H9 (cell line): ENCODE data around the gene TMEM17. TPM values are rescaled to one million over a fixed set of nuclear protein-coding genes. Genes with fewer than 3 reads are reported as not detected.

Source experiments
- DNase-seq: peaks from one replicate; pipeline ENCODE4 v3.0.0-alpha.2; 2017
- H2AFZ ChIP-seq: one replicate; pipeline ENCODE4 v1.6.1; 2013; ENCODE audit warnings: mild to moderate bottlenecking, low read length, control low read depth, moderate library complexity
- H2AK5ac ChIP-seq: 2 replicates; pipeline ENCODE4 v1.6.1; 2013; ENCODE audit warnings: low read length, control low read depth, mixed read lengths; ENCODE audit not compliant: insufficient read length
- H2BK120ac ChIP-seq: one replicate; pipeline ENCODE4 v1.6.1; 2013; ENCODE audit warnings: low read depth, mild to moderate bottlenecking, low read length, control low read depth, inconsistent platforms; ENCODE audit not compliant: poor library complexity, severe bottlenecking
- H2BK12ac ChIP-seq: 2 replicates; pipeline ENCODE4 v1.6.1; 2013; ENCODE audit warnings: low read length, control low read depth, mixed read lengths, low read depth; ENCODE audit not compliant: insufficient read length
- H2BK15ac ChIP-seq: 2 replicates; pipeline ENCODE4 v1.6.1; 2013; ENCODE audit warnings: low read depth, low read length, control low read depth
- H2BK20ac ChIP-seq: one replicate; pipeline ENCODE4 v1.6.1; 2013; ENCODE audit warnings: low read depth, mild to moderate bottlenecking, low read length, control low read depth, inconsistent platforms; ENCODE audit not compliant: poor library complexity, severe bottlenecking
- H2BK5ac ChIP-seq: 2 replicates; pipeline ENCODE4 v1.6.1; 2013; ENCODE audit warnings: low read length, control low read depth, mixed read lengths; ENCODE audit not compliant: insufficient read length
- H3K14ac ChIP-seq: 2 replicates; pipeline ENCODE4 v1.6.1; 2013; ENCODE audit warnings: low read length, control low read depth; ENCODE audit not compliant: insufficient read depth
- H3K18ac ChIP-seq: 2 replicates; pipeline ENCODE4 v1.6.1; 2013; ENCODE audit warnings: low read depth, mild to moderate bottlenecking, mixed read lengths, low read length, control low read depth; ENCODE audit not compliant: insufficient read length
- H3K23ac ChIP-seq: 2 replicates; pipeline ENCODE4 v1.6.1; 2013; ENCODE audit warnings: low read length, control low read depth, mixed read lengths, low read depth; ENCODE audit not compliant: insufficient read length
- H3K23me2 ChIP-seq: 2 replicates; pipeline ENCODE4 v1.6.1; 2013; ENCODE audit warnings: low read depth, mild to moderate bottlenecking, mixed read lengths, low read length, control low read depth; ENCODE audit not compliant: insufficient read length, poor library complexity, severe bottlenecking
- H3K27ac ChIP-seq: 2 replicates; pipeline ENCODE4 v1.5.1; 2013; ENCODE audit warnings: low read length, control low read depth, mixed read lengths, low read depth; ENCODE audit not compliant: insufficient read length
- H3K27me3 ChIP-seq: 2 replicates; pipeline ENCODE4 v1.6.1; 2013; ENCODE audit warnings: low read length, control low read depth, inconsistent platforms; ENCODE audit not compliant: insufficient read depth
- H3K4ac ChIP-seq: 2 replicates; pipeline ENCODE4 v1.6.1; 2013; ENCODE audit warnings: low read depth, mild to moderate bottlenecking, control low read depth, inconsistent platforms, low read length, moderate library complexity
- H3K4me1 ChIP-seq: 2 replicates; pipeline ENCODE4 v1.6.1; 2013; ENCODE audit warnings: low read length, control low read depth, inconsistent platforms; ENCODE audit not compliant: insufficient read depth
- H3K4me2 ChIP-seq: 2 replicates; pipeline ENCODE4 v1.6.1; 2013; ENCODE audit warnings: low read length, control low read depth, mixed read lengths; ENCODE audit not compliant: insufficient read length, insufficient read depth
- H3K56ac ChIP-seq: 2 replicates; pipeline ENCODE4 v1.6.1; 2013; ENCODE audit warnings: low read depth, mild to moderate bottlenecking, mixed read lengths, low read length, control low read depth; ENCODE audit not compliant: insufficient read length
- H3K79me1 ChIP-seq: 2 replicates; pipeline ENCODE4 v1.6.1; 2013; ENCODE audit warnings: low read depth, mild to moderate bottlenecking, moderate library complexity, low read length, control low read depth, inconsistent platforms; ENCODE audit not compliant: insufficient read depth, poor library complexity, severe bottlenecking
- H3K79me2 ChIP-seq: 2 replicates; pipeline ENCODE4 v1.6.1; 2013; ENCODE audit warnings: low read length, control low read depth, inconsistent platforms; ENCODE audit not compliant: insufficient read depth
- H3K9ac ChIP-seq: 2 replicates; pipeline ENCODE4 v1.6.1; 2013; ENCODE audit warnings: low read length, control low read depth, mixed read lengths; ENCODE audit not compliant: insufficient read length; ENCODE audit errors: extremely low read depth
- H3K9me3 ChIP-seq: one replicate; pipeline ENCODE4 v1.6.1; 2013; ENCODE audit warnings: low read depth, low read length, inconsistent platforms; ENCODE audit not compliant: control insufficient read depth
- H3T11ph ChIP-seq: one replicate; pipeline ENCODE4 v1.6.1; 2013; ENCODE audit warnings: mild to moderate bottlenecking, low read length, control low read depth, inconsistent platforms
- H4K20me1 ChIP-seq: one replicate; pipeline ENCODE4 v1.6.1; 2013; ENCODE audit not compliant: control insufficient read depth, insufficient read length, insufficient read depth
- H4K5ac ChIP-seq: 2 replicates; pipeline ENCODE4 v1.6.1; 2013; ENCODE audit warnings: low read depth, mild to moderate bottlenecking, mixed read lengths, low read length, control low read depth; ENCODE audit not compliant: insufficient read length
- H4K8ac ChIP-seq: replicated peaks from 2 replicates; pipeline ENCODE4 v1.6.1; 2013; ENCODE audit warnings: low read length, control low read depth, mixed read lengths, low read depth; ENCODE audit not compliant: insufficient read length
- H4K91ac ChIP-seq: 2 replicates; pipeline ENCODE4 v1.6.1; 2013; ENCODE audit warnings: low read depth, mild to moderate bottlenecking, moderate library complexity, mixed read lengths, low read length, control low read depth; ENCODE audit not compliant: insufficient read length
- H3K27ac Mint-ChIP-seq, 3 experiments: 2 replicates in 2 of 3; 3 replicates in 1 of 3; pipeline ENCODE4 v1.8.0; 2020 to 2021; ENCODE audit warnings: mixed read lengths in 3 of 3, mild to moderate bottlenecking in 1 of 3, moderate library complexity in 1 of 3
- H3K27me3 Mint-ChIP-seq: 2 replicates; pipeline ENCODE4 v1.8.0; 2021; ENCODE audit warnings: low read depth, mild to moderate bottlenecking, moderate library complexity, mixed read lengths
- H3K36me3 Mint-ChIP-seq, 3 experiments: 2 replicates in 2 of 3; 3 replicates in 1 of 3; pipeline ENCODE4 v1.8.0; 2020 to 2021; ENCODE audit warnings: low read depth in 3 of 3, mixed read lengths in 3 of 3; ENCODE audit not compliant: insufficient read depth in 1 of 3
- H3K4me1 Mint-ChIP-seq, 2 experiments: 2 replicates each; pipeline ENCODE4 v1.8.0; 2020; ENCODE audit warnings: mixed read lengths in 2 of 2
- H3K4me3 Mint-ChIP-seq, 2 experiments: 2 replicates in 1 of 2; 3 replicates in 1 of 2; pipeline ENCODE4 v1.8.0; 2020 to 2021; ENCODE audit warnings: mild to moderate bottlenecking in 2 of 2, mixed read lengths in 2 of 2, moderate library complexity in 1 of 2
- H3K9me3 Mint-ChIP-seq, 2 experiments: 2 replicates in 1 of 2; 3 replicates in 1 of 2; pipeline ENCODE4 v1.8.0; 2020; ENCODE audit warnings: mild to moderate bottlenecking in 2 of 2, mixed read lengths in 2 of 2, moderate library complexity in 1 of 2
- WGBS: extraction: QIAGEN DNeasy Blood & Tissue Kit; methylation state at CpG from one replicate; pipeline ENCODE4 v1.1.7; 2013; ENCODE audit warnings: missing lambda C conversion rate, low lambda C conversion rate, mixed read lengths; ENCODE audit not compliant: insufficient read length; ENCODE audit errors: extremely low coverage; 5-methylcytosine and 5-hydroxymethylcytosine counted together
- total RNA-seq: library from RNA; stranded (reverse); gene quantifications from 2 replicates; pipeline ENCODE4 v1.2.1, GENCODE V29; 2021
- TF ChIP-seq, protein P1 (sequence below): fragments of 200-600 bp; sonication (generic); conservative IDR thresholded peaks from 3 replicates; pipeline ENCODE4 v1.8.0; 2021; ENCODE audit warnings: antibody characterized with exemption, mild to moderate bottlenecking

TMEM17 gene
- total RNA-seq, 1 experiment from 2014 or later = 1.3 TPM

DNA sequence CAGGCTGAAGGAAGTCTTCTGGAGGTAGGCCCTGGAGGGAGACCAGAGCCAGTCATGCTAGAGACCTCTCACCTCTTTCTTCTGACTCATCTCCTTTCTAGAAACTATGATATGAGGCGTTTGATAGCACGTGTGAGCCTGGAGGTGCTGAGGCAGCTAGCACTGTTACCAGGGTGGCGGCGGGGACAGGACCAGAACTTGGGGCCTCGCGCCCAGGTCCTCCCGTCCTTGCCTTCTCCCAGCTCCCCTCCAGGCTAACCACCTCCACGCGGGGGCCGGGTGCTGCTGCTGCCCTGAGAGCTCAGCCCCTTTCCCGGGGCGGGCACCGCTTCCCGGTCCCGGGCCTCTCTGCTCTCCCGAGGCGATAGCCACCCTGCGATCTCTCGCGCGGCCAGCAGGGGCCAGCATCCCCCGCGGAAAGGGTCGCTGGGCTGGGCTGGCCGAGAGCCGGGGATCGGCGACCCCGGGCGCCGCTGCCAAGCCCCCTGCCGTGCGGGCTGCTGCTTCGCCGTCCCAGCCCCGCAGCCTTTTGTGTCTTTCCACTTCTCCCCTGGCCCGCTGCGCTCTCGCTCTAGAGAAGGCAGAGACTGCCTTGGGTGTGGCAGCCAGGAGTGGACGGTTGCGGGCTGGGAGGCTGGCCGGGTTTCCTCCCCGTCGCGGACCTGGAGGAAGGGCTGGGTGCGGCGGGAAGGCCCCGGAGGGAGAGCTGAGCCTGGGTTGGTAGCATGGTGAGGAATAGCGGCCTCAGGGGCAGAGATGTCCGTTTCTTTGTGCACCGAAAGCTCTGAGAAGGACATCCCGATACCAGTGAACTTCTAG, 49.1 kb downstream of the TMEM17 start:
- H3K23ac ChIP-seq = no peak overlapping the region
- H3K23me2 ChIP-seq = peaks cover 4% of the 10 kb centered on the region
- peak overlapping the region; percentile 62 to 75; a peak in 4 of 5 replicates for H3K4me3 Mint-ChIP-seq
- H2BK5ac ChIP-seq = no peak overlapping the region
- H3K4me1 Mint-ChIP-seq = peaks cover 14 to 27% of the 10 kb centered on the region in 2 experiments
- H4K8ac ChIP-seq = no peak overlapping the region
- H3K27me3 ChIP-seq = no peaks in the 10 kb centered on the region
- no peak overlapping the region for H4K5ac ChIP-seq
- H3K79me1 ChIP-seq = no peaks in the 10 kb centered on the region
- H3K27me3 Mint-ChIP-seq = peaks cover 22% of the 10 kb centered on the region
- no peak overlapping the region for H4K91ac ChIP-seq
- no peaks in the 10 kb centered on the region for H3K79me2 ChIP-seq
- H3K9me3 Mint-ChIP-seq = no peaks in the 10 kb centered on the region; a peak in 1 of 5 replicates
- H4K20me1 ChIP-seq = no peaks in the 10 kb centered on the region
- H3K56ac ChIP-seq = no peak overlapping the region
- no peak overlapping the region for H3K9ac ChIP-seq
- peaks cover 2% of the 10 kb centered on the region; the same call in 1 of the 2 replicates for H3K4me1 ChIP-seq
- H3K9me3 ChIP-seq = no peaks in the 10 kb centered on the region
- peak; percentile 88 for DNase-seq
- no CpG with 5 or more reads among the region's 52 CpGs for WGBS
- H3K18ac ChIP-seq = peak overlapping the region; percentile 80
- no peaks in the 10 kb centered on the region; a peak in 1 of 7 replicates for H3K36me3 Mint-ChIP-seq
- no peak overlapping the region for H2AFZ ChIP-seq
- no peak overlapping the region; a peak in 1 of 7 replicates for H3K27ac Mint-ChIP-seq
- H3T11ph ChIP-seq = no peak overlapping the region
- H2BK120ac ChIP-seq = no peak overlapping the region
- H2AK5ac ChIP-seq = no peak overlapping the region
- peak overlapping the region; percentile 89 for H3K14ac ChIP-seq
- no peak overlapping the region for H3K27ac ChIP-seq
- no peak overlapping the region for H2BK12ac ChIP-seq
- TF ChIP-seq, protein P1, sequence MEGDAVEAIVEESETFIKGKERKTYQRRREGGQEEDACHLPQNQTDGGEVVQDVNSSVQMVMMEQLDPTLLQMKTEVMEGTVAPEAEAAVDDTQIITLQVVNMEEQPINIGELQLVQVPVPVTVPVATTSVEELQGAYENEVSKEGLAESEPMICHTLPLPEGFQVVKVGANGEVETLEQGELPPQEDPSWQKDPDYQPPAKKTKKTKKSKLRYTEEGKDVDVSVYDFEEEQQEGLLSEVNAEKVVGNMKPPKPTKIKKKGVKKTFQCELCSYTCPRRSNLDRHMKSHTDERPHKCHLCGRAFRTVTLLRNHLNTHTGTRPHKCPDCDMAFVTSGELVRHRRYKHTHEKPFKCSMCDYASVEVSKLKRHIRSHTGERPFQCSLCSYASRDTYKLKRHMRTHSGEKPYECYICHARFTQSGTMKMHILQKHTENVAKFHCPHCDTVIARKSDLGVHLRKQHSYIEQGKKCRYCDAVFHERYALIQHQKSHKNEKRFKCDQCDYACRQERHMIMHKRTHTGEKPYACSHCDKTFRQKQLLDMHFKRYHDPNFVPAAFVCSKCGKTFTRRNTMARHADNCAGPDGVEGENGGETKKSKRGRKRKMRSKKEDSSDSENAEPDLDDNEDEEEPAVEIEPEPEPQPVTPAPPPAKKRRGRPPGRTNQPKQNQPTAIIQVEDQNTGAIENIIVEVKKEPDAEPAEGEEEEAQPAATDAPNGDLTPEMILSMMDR = peak; percentile 99
- H2BK15ac ChIP-seq = no peak overlapping the region
- H2BK20ac ChIP-seq = no peak overlapping the region
- H3K4me2 ChIP-seq = peak overlapping the region; percentile 44
- no peak overlapping the region for H3K4ac ChIP-seq
